Dedifferentiated amniotic fluid mesenchymal stem cell (primary cell): ENCODE results near the gene ARID3A.
A peak's percentile ranks its signal among the peaks of the same experiment; 100 is the strongest.

ENCODE experiments used
- DNase-seq: peaks from one replicate; pipeline ENCODE4 v3.0.0-alpha.2; 2016; ENCODE audit errors: extremely low spot score

The ARID3A gene

GRCh38 chr19:892243-892893 is 33.5 kb upstream of the ARID3A start:
- DNase-seq = no peak

- peak; percentile 92 for DNase-seq
Observed at GRCh38 chr19:892894-893689, 32.7 kb upstream of the ARID3A start, which contains the start of the genes MED16 and RNU6-9. Gene MED16 (minus strand): TSS chr19:893187. CDS start chr19:891131, 2,056 bp downstream. Gene RNU6-9 (plus strand): TSS chr19:893484.

GRCh38 chr19:896434-896833 is 29.4 kb upstream of the ARID3A start:
- no peak for DNase-seq

GRCh38 chr19:896999-897398 is 28.8 kb upstream of the ARID3A start:
- no peak for DNase-seq

- no peak for DNase-seq
Observed at GRCh38 chr19:897442-898039, 28.3 kb upstream of the ARID3A start.

- DNase-seq = no peak
Observed at GRCh38 chr19:898663-899062, 27.2 kb upstream of the ARID3A start.

- DNase-seq = no peak
Observed at GRCh38 chr19:899336-900042, 26.3 kb upstream of the ARID3A start.

GRCh38 chr19:900043-900301 is 25.9 kb upstream of the ARID3A start:
- DNase-seq = no peak

- DNase-seq = no peak
Observed at GRCh38 chr19:900302-901111, 25.3 kb upstream of the ARID3A start.

GRCh38 chr19:901216-902092 is 24.4 kb upstream of the ARID3A start:
- no peak for DNase-seq

GRCh38 chr19:902093-902370 is 23.8 kb upstream of the ARID3A start:
- no peak for DNase-seq

GRCh38 chr19:902446-903226 is 23.2 kb upstream of the ARID3A start:
- DNase-seq = no peak

GRCh38 chr19:903266-903797 is 22.5 kb upstream of the ARID3A start:
- DNase-seq = no peak

GRCh38 chr19:904545-904944 is 21.3 kb upstream of the ARID3A start:
- no peak for DNase-seq

GRCh38 chr19:906480-906879 is 19.4 kb upstream of the ARID3A start:
- no peak for DNase-seq

- DNase-seq = no peak
Observed at GRCh38 chr19:907183-907853, 18.5 kb upstream of the ARID3A start.

GRCh38 chr19:911197-912033 is 14.4 kb upstream of the ARID3A start:
- no peak for DNase-seq
